CD14-positive monocyte (primary cell): ENCODE data around the gene PCDH1. TPM values are rescaled to one million over a fixed set of nuclear protein-coding genes. Genes with fewer than 3 reads are reported as not detected.
A peak's percentile ranks its signal among the peaks of the same experiment; 100 is the strongest.

Experiments
- DNase-seq, 3 donors: peaks; one replicate each; pipeline ENCODE4 v3.0.0-alpha.2; 2011 to 2022
- H2AFZ ChIP-seq: 2 replicates; pipeline ENCODE4 v1.6.0; 2012; ENCODE audit warnings: mild to moderate bottlenecking, low read depth, low read length, inconsistent platforms; ENCODE audit not compliant: insufficient read depth, poor library complexity, severe bottlenecking
- H3K27ac ChIP-seq, 2 donors: 1 replicate in 1 of 2; 2 replicates in 1 of 2; pipeline ENCODE4 v1.5.1; 2012 to 2013; ENCODE audit warnings: low read length in 2 of 2, control low read depth in 1 of 2, inconsistent platforms in 1 of 2, low read depth in 1 of 2, mild to moderate bottlenecking in 1 of 2
- H3K27me3 ChIP-seq, 2 donors: one replicate each; pipeline versions ENCODE4 v1.6.0 to v1.6.1; 2011 to 2013; ENCODE audit warnings: low read length in 2 of 2; ENCODE audit not compliant: control insufficient read depth in 2 of 2, insufficient read depth in 2 of 2
- H3K36me3 ChIP-seq, 2 donors: replicated peaks in 1 of 2; 1 replicate in 1 of 2; 2 replicates in 1 of 2; pipeline versions ENCODE4 v1.5.1 to v1.6.1; 2012 to 2013; ENCODE audit warnings: low read length in 2 of 2, control low read depth in 1 of 2, inconsistent platforms in 1 of 2, mild to moderate bottlenecking in 1 of 2; ENCODE audit not compliant: insufficient read depth in 2 of 2, control insufficient read depth in 1 of 2
- H3K4me1 ChIP-seq, 2 donors: 1 replicate in 1 of 2; 2 replicates in 1 of 2; pipeline versions ENCODE4 v1.5.1 to v1.6.1; 2012 to 2013; ENCODE audit warnings: low read length in 2 of 2, control low read depth in 1 of 2, inconsistent platforms in 1 of 2, mild to moderate bottlenecking in 1 of 2, moderate library complexity in 1 of 2; ENCODE audit not compliant: insufficient read depth in 2 of 2, control insufficient read depth in 1 of 2
- H3K4me2 ChIP-seq: replicated peaks from 2 replicates; pipeline ENCODE3; 2012; ENCODE audit warnings: low read length, moderate library complexity, mild to moderate bottlenecking; ENCODE audit not compliant: poor library complexity, severe bottlenecking; ENCODE audit errors: extremely low read depth
- H3K4me3 ChIP-seq, 3 experiments: fragments of 200-600 bp in 1 of 3; sonication (generic) in 1 of 3; replicated peaks in 1 of 3; 1 replicate in 2 of 3; 2 replicates in 1 of 3; pipeline ENCODE4 v1.5.1; 2011 to 2013; ENCODE audit warnings: low read length in 3 of 3, mild to moderate bottlenecking in 3 of 3, control low read depth in 2 of 3, low read depth in 2 of 3, inconsistent platforms in 1 of 3, moderate library complexity in 1 of 3
- H3K79me2 ChIP-seq: 2 replicates; pipeline ENCODE4 v1.6.0; 2012; ENCODE audit warnings: mild to moderate bottlenecking, control low read depth, inconsistent platforms, low read length, moderate library complexity; ENCODE audit not compliant: insufficient read depth
- H3K9ac ChIP-seq: 2 replicates; pipeline ENCODE4 v1.6.0; 2017; ENCODE audit warnings: low read length, mild to moderate bottlenecking; ENCODE audit not compliant: insufficient read depth, poor library complexity, severe bottlenecking
- H3K9me3 ChIP-seq, 2 donors: replicated peaks in 1 of 2; 1 replicate in 1 of 2; 2 replicates in 1 of 2; pipeline versions ENCODE4 v1.5.1 to v1.6.1; 2012 to 2013; ENCODE audit warnings: low read length in 2 of 2, control low read depth in 1 of 2; ENCODE audit not compliant: control insufficient read depth in 1 of 2, insufficient read depth in 1 of 2
- H4K20me1 ChIP-seq: 2 replicates; pipeline ENCODE4 v1.6.0; 2012; ENCODE audit warnings: mild to moderate bottlenecking, low read length, control low read depth, moderate library complexity; ENCODE audit not compliant: insufficient read depth
- H3K27ac Mint-ChIP-seq, 7 donors: one replicate each; pipeline ENCODE4 v1.8.0; 2020; ENCODE audit warnings: mild to moderate bottlenecking in 7 of 7, mixed read lengths in 7 of 7, moderate library complexity in 6 of 7, inconsistent platforms in 2 of 7
- H3K27me3 Mint-ChIP-seq, 3 donors: one replicate each; pipeline ENCODE4 v1.8.0; 2021 to 2022; ENCODE audit warnings: low read depth in 3 of 3, mild to moderate bottlenecking in 3 of 3, mixed read lengths in 3 of 3, moderate library complexity in 3 of 3, inconsistent platforms in 1 of 3
- H3K36me3 Mint-ChIP-seq, 2 donors: one replicate each; pipeline ENCODE4 v1.8.0; 2020; ENCODE audit warnings: mixed read lengths in 2 of 2, inconsistent platforms in 1 of 2, mild to moderate bottlenecking in 1 of 2
- H3K4me1 Mint-ChIP-seq: one replicate; pipeline ENCODE4 v1.8.0; 2020; ENCODE audit warnings: mild to moderate bottlenecking, mixed read lengths
- H3K4me3 Mint-ChIP-seq, 2 donors: one replicate each; pipeline ENCODE4 v1.8.0; 2020; ENCODE audit warnings: mild to moderate bottlenecking in 2 of 2, mixed read lengths in 2 of 2, moderate library complexity in 1 of 2
- H3K9me3 Mint-ChIP-seq, 7 donors: one replicate each; pipeline ENCODE4 v1.8.0; 2020 to 2022; ENCODE audit warnings: mixed read lengths in 7 of 7, mild to moderate bottlenecking in 6 of 7, moderate library complexity in 6 of 7, inconsistent platforms in 2 of 7
- WGBS: methylation state at CpG from one replicate; pipeline ENCODE4 v1.1.5; 2013; ENCODE audit warnings: missing lambda C conversion rate; ENCODE audit not compliant: insufficient coverage; 5-methylcytosine and 5-hydroxymethylcytosine counted together
- intact Hi-C, 2 donors: fragments of 100-400 bp; cut with micrococcal nuclease; formaldehyde crosslinking; loops; one replicate each; pipeline versions ENCODE4 v1.15.0 to v1.15.1; 2023
- polyA plus RNA-seq, 3 donors: library from polyadenylated mRNA; depleted of rRNA in 1 of 3; unstranded in 2 of 3; stranded (reverse) in 1 of 3; fragments of 300-500 nt in 2 of 3; fragments of >200 nt in 1 of 3; fragmentation: Illumina TruSeq in 2 of 3; gene quantifications; 1 replicate in 2 of 3; 2 replicates in 1 of 3; pipeline ENCODE4 v1.2.3, GENCODE V29; 2012 to 2021
- TF ChIP-seq, protein P1 (sequence below): fragments of 200-600 bp; IDR thresholded peaks from one replicate; pipeline ENCODE4 v1.8.0; 2022; ENCODE audit warnings: antibody characterized with exemption, mild to moderate bottlenecking

PCDH1 gene
- polyA plus RNA-seq, 3 donors = not detected

DNA sequence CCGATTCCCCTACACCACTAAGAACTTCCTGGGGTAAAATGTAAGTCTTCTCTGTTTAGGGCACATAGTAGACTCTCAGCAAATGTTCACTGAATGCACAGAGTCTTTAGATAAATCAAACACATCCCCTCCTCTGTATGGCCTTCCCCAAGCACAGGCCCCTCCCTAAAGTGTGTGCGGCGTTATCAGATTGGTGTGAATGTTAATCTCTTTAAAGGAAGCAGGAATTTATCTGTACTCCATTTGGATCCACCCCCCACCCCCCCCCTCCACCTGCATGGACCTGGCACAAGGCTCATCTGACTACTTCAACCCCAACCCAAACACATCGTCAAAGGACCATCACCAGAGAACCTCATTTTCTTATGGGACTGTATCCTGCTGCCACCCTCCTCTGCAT lies 6.3 kb downstream of the PCDH1 start:
- peaks cover 29 to 58% of the 10 kb centered on the region in 2 donors for H3K27me3 ChIP-seq
- no peak overlapping the region for H3K27ac ChIP-seq
- intact Hi-C loops = no loop called here
- H2AFZ ChIP-seq = no peak overlapping the region
- no peak overlapping the region for H3K4me2 ChIP-seq
- Mint-ChIP-seq H3K9me3 (peaks cover 0 to 8% (median 0%) of the 10 kb centered on the region in 7 donors), H3K4me3 (peak overlapping the region in 1 of 2 donors; percentile 31), H3K27ac (no peak overlapping the region), H3K36me3 (no peaks in the 10 kb centered on the region), H3K4me1 (peaks cover under 1% of the 10 kb centered on the region), H3K27me3 (peaks cover 56 to 70% (median 59%) of the 10 kb centered on the region in 3 donors)
- no peak overlapping the region for H3K4me3 ChIP-seq
- TF ChIP-seq, protein P1, sequence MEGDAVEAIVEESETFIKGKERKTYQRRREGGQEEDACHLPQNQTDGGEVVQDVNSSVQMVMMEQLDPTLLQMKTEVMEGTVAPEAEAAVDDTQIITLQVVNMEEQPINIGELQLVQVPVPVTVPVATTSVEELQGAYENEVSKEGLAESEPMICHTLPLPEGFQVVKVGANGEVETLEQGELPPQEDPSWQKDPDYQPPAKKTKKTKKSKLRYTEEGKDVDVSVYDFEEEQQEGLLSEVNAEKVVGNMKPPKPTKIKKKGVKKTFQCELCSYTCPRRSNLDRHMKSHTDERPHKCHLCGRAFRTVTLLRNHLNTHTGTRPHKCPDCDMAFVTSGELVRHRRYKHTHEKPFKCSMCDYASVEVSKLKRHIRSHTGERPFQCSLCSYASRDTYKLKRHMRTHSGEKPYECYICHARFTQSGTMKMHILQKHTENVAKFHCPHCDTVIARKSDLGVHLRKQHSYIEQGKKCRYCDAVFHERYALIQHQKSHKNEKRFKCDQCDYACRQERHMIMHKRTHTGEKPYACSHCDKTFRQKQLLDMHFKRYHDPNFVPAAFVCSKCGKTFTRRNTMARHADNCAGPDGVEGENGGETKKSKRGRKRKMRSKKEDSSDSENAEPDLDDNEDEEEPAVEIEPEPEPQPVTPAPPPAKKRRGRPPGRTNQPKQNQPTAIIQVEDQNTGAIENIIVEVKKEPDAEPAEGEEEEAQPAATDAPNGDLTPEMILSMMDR = no peak
- no peaks in the 10 kb centered on the region for H3K4me1 ChIP-seq
- H4K20me1 ChIP-seq = no peaks in the 10 kb centered on the region
- no peaks in the 10 kb centered on the region for H3K79me2 ChIP-seq
- H3K9ac ChIP-seq = no peak overlapping the region
- H3K36me3 ChIP-seq = no peaks in the 10 kb centered on the region
- 100% methylated on average over 1 of the region's 4 CpGs for whole genome bisulfite sequencing
- DNase-seq = no peak
- H3K9me3 ChIP-seq = peaks cover 2 to 18% of the 10 kb centered on the region in 2 donors

DNA sequence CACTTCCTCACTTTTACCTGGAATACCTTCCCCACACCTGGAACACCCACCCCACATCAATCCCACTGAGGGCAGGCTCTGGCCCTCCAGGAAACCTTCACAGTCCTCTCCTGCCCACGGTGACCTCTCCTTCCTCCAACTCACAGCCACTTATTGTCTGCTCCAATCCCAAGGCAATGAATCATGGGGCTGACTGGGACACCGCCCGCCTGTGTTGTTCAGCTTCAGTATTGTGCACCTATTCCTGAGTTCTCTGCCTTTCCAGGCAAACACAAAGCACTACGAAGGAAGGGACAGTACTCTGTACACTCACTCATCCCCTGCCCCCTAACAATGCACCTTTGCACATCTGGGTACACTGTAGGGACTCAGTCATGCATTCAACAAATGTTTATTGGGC lies 7.3 kb downstream of the PCDH1 start:
- Mint-ChIP-seq H3K27ac (no peak overlapping the region), H3K9me3 (peaks cover 0 to 7% (median 0%) of the 10 kb centered on the region in 7 donors), H3K27me3 (peaks cover 52 to 61% (median 52%) of the 10 kb centered on the region in 3 donors), H3K36me3 (no peaks in the 10 kb centered on the region), H3K4me1 (no peaks in the 10 kb centered on the region), H3K4me3 (peak overlapping the region in 1 of 2 donors; percentile 17)
- TF ChIP-seq, protein P1 = no peak
- Histone ChIP-seq H3K9ac (no peak overlapping the region), H3K79me2 (no peaks in the 10 kb centered on the region), H3K4me3 (no peak overlapping the region), H3K4me1 (no peaks in the 10 kb centered on the region), H3K27ac (no peak overlapping the region), H3K27me3 (peaks cover 20 to 49% of the 10 kb centered on the region in 2 donors), H4K20me1 (no peaks in the 10 kb centered on the region), H3K36me3 (no peaks in the 10 kb centered on the region), H2AFZ (no peak overlapping the region), H3K4me2 (no peak overlapping the region), H3K9me3 (peaks cover 0 to 14% of the 10 kb centered on the region in 2 donors)
- intact Hi-C loops = no loop called here
- 72% methylated on average over 4 of the region's 4 CpGs for WGBS
- no peak for DNase-seq
